Peyer's patch (tissue), 4 donors: ENCODE measurements around the gene CDH12.

Experiments
- POLR2A ChIP-seq, 2 donors: fragments of 450-650 bp; IDR thresholded peaks; one replicate each; pipeline ENCODE4 v1.5.1; 2017; ENCODE audit warnings: antibody characterized with exemption in 2 of 2, mild to moderate bottlenecking in 2 of 2, moderate library complexity in 2 of 2
- TF ChIP-seq, protein P1 (sequence below), 6 experiments: fragments of 450-650 bp in 4 of 6; fragments of 200-600 bp in 2 of 6; sonication (generic) in 1 of 6; IDR thresholded peaks; one replicate each; pipeline ENCODE4 v1.5.1; 2017 to 2019; ENCODE audit warnings: antibody characterized with exemption in 6 of 6, mild to moderate bottlenecking in 3 of 6, moderate library complexity in 1 of 6

DNA sequence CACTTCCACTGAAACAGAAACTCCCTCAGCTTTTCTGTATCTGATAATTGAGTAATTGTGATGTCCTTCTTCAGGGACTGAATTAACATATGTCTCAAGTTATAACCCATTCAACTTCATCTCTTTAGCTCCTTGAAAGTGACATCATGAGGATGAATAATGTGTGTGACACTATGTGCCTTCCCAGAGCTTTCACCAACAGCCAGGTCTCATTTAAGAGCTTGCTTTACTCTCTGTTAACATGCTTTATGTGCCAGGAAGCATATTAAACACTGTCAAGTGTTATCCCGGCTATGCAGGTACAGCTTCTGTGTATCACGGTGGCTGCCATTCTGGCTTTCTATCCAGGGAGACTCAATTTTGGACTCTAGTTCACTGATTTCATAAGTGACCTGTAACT lies 799.9 kb downstream of the CDH12 start:
- TF ChIP-seq, protein P1, sequence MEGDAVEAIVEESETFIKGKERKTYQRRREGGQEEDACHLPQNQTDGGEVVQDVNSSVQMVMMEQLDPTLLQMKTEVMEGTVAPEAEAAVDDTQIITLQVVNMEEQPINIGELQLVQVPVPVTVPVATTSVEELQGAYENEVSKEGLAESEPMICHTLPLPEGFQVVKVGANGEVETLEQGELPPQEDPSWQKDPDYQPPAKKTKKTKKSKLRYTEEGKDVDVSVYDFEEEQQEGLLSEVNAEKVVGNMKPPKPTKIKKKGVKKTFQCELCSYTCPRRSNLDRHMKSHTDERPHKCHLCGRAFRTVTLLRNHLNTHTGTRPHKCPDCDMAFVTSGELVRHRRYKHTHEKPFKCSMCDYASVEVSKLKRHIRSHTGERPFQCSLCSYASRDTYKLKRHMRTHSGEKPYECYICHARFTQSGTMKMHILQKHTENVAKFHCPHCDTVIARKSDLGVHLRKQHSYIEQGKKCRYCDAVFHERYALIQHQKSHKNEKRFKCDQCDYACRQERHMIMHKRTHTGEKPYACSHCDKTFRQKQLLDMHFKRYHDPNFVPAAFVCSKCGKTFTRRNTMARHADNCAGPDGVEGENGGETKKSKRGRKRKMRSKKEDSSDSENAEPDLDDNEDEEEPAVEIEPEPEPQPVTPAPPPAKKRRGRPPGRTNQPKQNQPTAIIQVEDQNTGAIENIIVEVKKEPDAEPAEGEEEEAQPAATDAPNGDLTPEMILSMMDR (IDR thresholded peaks at IDR 0.05) = no peak
- no peak for TF ChIP-seq POLR2A (IDR thresholded peaks at IDR 0.05)
